Measurements from ENCODE around the gene FES. TPM values are rescaled to one million over a fixed set of nuclear protein-coding genes. Genes with fewer than 3 reads are reported as not detected.

Gene FES
- total RNA-seq, 1 donor from 2014 or later, result 48.0 TPM

DNA sequence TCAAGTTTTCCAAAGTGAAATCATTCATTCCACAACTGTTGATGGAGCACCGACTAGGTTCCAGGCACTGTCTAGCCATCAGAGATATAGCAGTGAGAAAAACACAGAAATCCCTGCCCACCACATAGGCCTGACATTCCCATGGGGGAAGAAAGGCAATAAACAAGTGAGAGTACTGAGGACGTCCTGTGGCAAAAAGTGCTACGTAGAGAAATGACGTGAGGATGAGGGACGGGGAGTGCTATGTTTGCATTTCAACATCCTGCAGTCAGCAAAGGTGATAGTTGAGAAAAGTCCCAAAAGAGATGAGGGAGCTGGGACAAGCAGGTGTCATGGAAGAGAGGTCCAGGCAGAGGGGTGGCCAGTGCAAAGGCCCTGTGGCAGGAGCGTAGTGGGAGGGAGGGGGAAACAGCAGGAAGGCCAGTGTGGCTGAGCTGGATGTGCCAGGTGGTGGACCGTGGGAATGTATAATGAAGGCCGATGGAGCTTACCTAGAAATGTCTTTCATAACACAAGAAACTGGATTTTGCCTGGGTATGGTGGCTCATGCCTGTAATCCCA lies 26.3 kb upstream of the FES start:
- Histone ChIP-seq H3K36me3 (no peaks in the 10 kb centered on the region), H3K4me3 (no peak overlapping the region), H3K27me3 (no peaks in the 10 kb centered on the region), H3K4me1 (no peaks in the 10 kb centered on the region), H3K27ac (no peak overlapping the region), H3K9me3 (no peaks in the 10 kb centered on the region)
- intact Hi-C loops (cut with DNase I), result no loop called here
- no peak for DNase-seq
- TF ChIP-seq, protein P1, sequence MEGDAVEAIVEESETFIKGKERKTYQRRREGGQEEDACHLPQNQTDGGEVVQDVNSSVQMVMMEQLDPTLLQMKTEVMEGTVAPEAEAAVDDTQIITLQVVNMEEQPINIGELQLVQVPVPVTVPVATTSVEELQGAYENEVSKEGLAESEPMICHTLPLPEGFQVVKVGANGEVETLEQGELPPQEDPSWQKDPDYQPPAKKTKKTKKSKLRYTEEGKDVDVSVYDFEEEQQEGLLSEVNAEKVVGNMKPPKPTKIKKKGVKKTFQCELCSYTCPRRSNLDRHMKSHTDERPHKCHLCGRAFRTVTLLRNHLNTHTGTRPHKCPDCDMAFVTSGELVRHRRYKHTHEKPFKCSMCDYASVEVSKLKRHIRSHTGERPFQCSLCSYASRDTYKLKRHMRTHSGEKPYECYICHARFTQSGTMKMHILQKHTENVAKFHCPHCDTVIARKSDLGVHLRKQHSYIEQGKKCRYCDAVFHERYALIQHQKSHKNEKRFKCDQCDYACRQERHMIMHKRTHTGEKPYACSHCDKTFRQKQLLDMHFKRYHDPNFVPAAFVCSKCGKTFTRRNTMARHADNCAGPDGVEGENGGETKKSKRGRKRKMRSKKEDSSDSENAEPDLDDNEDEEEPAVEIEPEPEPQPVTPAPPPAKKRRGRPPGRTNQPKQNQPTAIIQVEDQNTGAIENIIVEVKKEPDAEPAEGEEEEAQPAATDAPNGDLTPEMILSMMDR (IDR thresholded peaks at IDR 0.05), result no peak
- ATAC-seq, result no peak

DNA sequence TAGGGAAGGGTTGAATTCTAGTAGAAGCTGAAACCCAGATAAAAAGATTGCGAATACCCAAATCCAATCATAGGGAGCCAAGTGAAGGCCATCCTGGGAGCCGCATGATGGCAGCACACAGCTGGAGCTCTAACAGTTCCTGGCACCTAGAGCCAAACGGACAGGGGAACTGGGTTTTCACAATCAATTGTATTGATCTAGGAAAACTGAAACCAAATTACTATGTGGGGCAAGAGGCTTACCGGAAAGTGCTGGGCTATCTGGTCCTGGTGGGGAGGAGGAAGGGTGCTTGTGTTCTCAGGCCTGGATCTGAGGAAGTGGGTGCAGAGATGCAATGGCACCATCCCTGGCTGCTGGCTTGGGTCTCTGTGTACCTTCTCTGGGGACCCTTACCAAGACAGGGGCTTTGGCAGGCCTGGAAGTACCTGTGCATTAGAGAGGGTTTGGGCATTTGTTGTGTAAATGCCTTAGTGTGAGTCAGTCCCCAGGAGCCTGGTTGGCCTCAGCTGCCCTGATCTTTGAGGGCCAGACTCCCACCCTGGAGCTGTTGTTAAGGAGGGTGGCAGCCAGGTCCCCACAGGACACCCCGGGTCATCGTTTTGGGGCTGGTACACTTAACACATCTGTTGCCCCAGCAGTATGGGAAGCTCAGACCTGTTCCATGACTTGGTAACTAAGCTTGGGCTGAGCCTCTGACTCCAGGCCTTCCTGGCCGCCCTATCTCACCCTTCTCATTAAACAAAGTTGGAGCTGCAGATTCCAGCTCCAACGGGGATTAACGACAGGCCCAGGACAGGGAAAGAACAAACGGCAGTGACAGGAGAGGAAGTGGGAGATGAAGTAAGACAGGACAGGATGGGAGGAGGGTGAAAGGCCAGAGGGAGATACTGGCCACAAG lies 24.8 kb upstream of the FES start:
- no peaks in the 10 kb centered on the region for H3K9me3 ChIP-seq
- H3K27ac ChIP-seq, result no peak overlapping the region
- TF ChIP-seq, protein P1 (IDR thresholded peaks at IDR 0.05), result no peak

DNA sequence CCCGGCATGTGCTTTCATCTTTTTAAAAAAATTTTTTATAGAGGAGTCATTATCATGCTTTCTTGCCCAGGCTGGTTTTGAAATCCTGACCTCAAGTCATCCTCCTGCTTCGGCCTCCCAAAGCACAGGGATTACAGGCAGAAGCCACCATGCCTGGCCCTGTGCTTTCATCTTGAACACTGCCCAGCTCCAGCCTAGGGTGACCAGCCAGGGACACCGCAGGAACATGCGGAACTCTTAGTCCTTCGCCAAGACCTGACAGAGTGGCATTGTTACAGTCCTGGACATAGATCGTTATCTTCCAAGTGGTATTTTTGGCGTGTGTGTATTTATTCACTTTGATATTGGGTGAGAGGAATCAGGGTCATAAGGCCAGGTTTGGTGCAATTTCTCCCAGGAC lies 23.9 kb upstream of the FES start:
- intact Hi-C loops (cut with DNase I), result no loop called here
- no peak for ATAC-seq
- H3K27ac ChIP-seq, result no peak overlapping the region
- H3K36me3 ChIP-seq, result no peaks in the 10 kb centered on the region
- DNase-seq, result no peak
- H3K9me3 ChIP-seq, result no peaks in the 10 kb centered on the region
- TF ChIP-seq, protein P1 (IDR thresholded peaks at IDR 0.05), result no peak
- H3K4me1 ChIP-seq, result no peaks in the 10 kb centered on the region
- H3K27me3 ChIP-seq, result no peaks in the 10 kb centered on the region
- no peak overlapping the region for H3K4me3 ChIP-seq

More for the DNA sequence above, 24.8 kb upstream of the FES start:
- H3K4me3 ChIP-seq, result no peak overlapping the region
- intact Hi-C loops (cut with DNase I), result no loop called here
- ATAC-seq (no peak), DNase-seq (no peak)
- no peaks in the 10 kb centered on the region for H3K36me3 ChIP-seq
- no peaks in the 10 kb centered on the region for H3K4me1 ChIP-seq
- no peaks in the 10 kb centered on the region for H3K27me3 ChIP-seq

DNA sequence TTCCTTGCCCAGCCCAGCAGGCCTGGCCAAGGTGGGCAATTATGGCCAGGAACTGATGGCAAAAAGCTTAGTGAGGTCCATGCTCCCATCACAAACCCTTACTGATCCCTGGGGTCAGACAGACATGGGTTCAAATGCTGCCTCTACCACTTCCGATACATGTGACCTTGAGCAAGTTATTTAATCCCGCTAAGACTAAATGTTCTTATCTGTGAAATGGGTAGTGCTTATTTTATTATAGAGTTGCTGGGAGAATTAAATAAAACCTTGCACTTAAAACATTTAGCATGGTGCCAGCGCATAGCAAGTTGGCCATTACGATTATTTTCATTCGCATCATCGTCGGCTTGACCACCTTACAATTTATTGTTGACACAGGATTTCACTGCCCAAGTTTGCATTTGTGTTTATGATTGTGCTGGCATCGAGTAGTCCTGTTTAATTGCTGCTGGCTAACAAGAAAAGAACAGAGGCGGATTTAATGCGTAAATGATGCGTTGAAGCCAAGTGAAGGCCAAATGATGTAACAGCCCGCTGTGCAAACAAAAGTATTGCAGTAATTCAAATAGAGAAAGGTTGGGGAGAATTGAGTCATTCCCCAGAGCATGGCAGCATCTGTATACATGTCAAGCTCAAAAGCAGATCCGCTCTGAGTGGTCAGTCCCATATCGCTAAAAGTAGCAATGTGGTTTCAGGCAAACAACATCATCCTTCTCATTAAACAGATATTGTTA lies 23.2 kb upstream of the FES start:
- no peaks in the 10 kb centered on the region for H3K27me3 ChIP-seq
- DNase-seq (no peak), ATAC-seq (no peak)
- no peaks in the 10 kb centered on the region for H3K4me1 ChIP-seq
- TF ChIP-seq, protein P1 (IDR thresholded peaks at IDR 0.05), result no peak
- H3K36me3 ChIP-seq, result no peaks in the 10 kb centered on the region
- H3K27ac ChIP-seq, result no peak overlapping the region
- intact Hi-C loops (cut with DNase I), result no loop called here
- no peaks in the 10 kb centered on the region for H3K9me3 ChIP-seq
- no peak overlapping the region for H3K4me3 ChIP-seq

DNA sequence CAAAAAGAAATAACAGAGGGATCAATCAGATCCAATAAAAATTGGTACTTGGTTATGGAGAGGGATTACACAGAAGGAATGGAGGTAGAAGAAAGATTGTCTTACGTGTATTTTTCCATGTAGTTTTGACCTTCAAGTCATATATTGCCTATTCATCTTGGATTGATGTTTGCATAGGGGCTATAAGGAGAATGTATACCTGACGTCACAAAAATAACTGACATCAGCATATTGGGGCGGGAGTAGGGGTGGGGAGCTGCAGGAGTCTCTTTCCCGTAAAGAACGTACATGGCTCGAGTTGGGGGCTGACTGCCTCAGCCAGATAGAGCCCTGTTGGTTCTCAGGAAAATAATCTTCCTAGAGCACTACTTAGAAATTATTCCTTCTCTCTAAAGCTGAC lies 21.8 kb upstream of the FES start:
- H3K4me3 ChIP-seq, result no peak overlapping the region
- no peak for ATAC-seq
- H3K36me3 ChIP-seq, result no peaks in the 10 kb centered on the region
- TF ChIP-seq, protein P1 (IDR thresholded peaks at IDR 0.05), result no peak
- no peak overlapping the region for H3K27ac ChIP-seq
- peaks cover 4% of the 10 kb centered on the region for H3K4me1 ChIP-seq
- intact Hi-C loops (cut with DNase I), result no loop called here
- DNase-seq, result no peak
- H3K27me3 ChIP-seq, result no peaks in the 10 kb centered on the region
- no peaks in the 10 kb centered on the region for H3K9me3 ChIP-seq
